Neural crest cell (in vitro differentiated cells): Measurements from ENCODE around the gene ANKS4B. TPM values are rescaled to one million over a fixed set of nuclear protein-coding genes. Genes with fewer than 3 reads are reported as not detected.

Source experiments
- DNase-seq: peaks from one replicate; pipeline ENCODE4 v3.0.0; 2021; ENCODE audit warnings: low read depth, mixed read lengths, low spot score
- H3K27ac Mint-ChIP-seq: one replicate; pipeline ENCODE4 v1.8.0; 2021; ENCODE audit warnings: mild to moderate bottlenecking, mixed read lengths; ENCODE audit not compliant: unreplicated experiment
- H3K27me3 Mint-ChIP-seq: 2 replicates; pipeline ENCODE4 v1.8.0; 2021; ENCODE audit warnings: low read depth, mild to moderate bottlenecking, mixed read lengths
- H3K36me3 Mint-ChIP-seq: 2 replicates; pipeline ENCODE4 v1.8.0; 2021; ENCODE audit warnings: low read depth, mild to moderate bottlenecking, mixed read lengths
- H3K4me1 Mint-ChIP-seq: 2 replicates; pipeline ENCODE4 v1.8.0; 2021; ENCODE audit warnings: mixed read lengths
- H3K4me3 Mint-ChIP-seq: one replicate; pipeline ENCODE4 v1.8.0; 2021; ENCODE audit warnings: mild to moderate bottlenecking, mixed read lengths
- H3K9me3 Mint-ChIP-seq: 2 replicates; pipeline ENCODE4 v1.8.0; 2021; ENCODE audit warnings: mixed read lengths
- total RNA-seq: library from RNA; stranded (reverse); gene quantifications from 2 replicates; pipeline ENCODE4 v1.2.1, GENCODE V29; 2021
- TF ChIP-seq, protein P1 (sequence below): fragments of 200-600 bp; sonication (generic); conservative IDR thresholded peaks from 2 replicates; pipeline ENCODE4 v1.5.0; 2021; ENCODE audit warnings: antibody characterized with exemption, mild to moderate bottlenecking

The ANKS4B gene
- total RNA-seq, 1 donor from 2014 or later, result not detected

DNA sequence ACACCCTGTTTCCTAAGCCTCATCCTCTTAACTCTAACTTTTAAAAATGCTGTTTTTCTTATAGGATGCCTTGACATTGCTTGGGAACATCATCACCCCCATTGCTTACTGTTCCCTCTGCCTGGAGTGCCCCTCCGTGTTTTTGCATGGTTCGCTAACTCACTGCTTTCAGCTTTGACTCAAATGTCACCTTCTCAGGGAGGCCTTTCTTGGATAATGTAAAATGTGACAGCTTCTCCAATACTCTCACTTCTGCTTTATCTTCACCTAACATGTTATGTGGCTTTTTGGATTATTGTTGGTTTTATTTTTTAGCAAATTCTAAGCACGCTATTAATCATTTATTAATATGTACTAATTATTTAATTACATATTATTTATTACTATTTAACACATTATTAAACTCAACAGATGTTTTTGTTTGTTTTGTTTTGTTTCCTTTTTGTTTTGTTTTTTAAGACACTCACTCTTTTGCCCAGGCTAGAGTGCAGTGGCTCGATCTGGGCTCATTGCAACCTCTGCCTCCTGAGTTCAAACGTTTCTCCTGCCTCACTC is 40.8 kb downstream of the ANKS4B start:
- H3K36me3 Mint-ChIP-seq, result no peaks in the 10 kb centered on the region

DNA sequence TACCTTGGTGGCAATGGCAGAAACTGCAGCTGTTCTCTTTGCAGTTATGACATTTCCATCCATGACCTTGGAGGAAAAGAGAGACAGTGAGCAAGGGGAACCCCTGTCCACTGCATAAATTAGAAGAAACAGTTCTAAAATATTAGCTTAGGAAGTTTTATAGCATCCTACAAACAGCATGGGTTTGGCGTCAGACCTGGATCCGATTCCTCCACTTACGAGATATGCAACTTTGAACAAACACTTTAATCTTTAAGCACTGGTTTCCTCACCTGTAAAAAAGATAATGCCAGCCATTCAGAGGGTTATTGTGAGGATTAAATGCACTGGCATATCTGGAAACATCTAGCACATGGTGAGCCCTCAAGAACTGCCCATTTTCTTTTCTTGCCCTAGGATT is 42.0 kb downstream of the ANKS4B start:
- Mint-ChIP-seq H3K27me3 (peaks cover 65% of the 10 kb centered on the region), H3K36me3 (no peaks in the 10 kb centered on the region), H3K9me3 (peaks cover 2% of the 10 kb centered on the region), H3K4me1 (peaks cover 29% of the 10 kb centered on the region), H3K27ac (no peak overlapping the region), H3K4me3 (no peak overlapping the region)
- no peak for DNase-seq
- TF ChIP-seq, protein P1, sequence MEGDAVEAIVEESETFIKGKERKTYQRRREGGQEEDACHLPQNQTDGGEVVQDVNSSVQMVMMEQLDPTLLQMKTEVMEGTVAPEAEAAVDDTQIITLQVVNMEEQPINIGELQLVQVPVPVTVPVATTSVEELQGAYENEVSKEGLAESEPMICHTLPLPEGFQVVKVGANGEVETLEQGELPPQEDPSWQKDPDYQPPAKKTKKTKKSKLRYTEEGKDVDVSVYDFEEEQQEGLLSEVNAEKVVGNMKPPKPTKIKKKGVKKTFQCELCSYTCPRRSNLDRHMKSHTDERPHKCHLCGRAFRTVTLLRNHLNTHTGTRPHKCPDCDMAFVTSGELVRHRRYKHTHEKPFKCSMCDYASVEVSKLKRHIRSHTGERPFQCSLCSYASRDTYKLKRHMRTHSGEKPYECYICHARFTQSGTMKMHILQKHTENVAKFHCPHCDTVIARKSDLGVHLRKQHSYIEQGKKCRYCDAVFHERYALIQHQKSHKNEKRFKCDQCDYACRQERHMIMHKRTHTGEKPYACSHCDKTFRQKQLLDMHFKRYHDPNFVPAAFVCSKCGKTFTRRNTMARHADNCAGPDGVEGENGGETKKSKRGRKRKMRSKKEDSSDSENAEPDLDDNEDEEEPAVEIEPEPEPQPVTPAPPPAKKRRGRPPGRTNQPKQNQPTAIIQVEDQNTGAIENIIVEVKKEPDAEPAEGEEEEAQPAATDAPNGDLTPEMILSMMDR, result no peak

More for the DNA sequence above, 40.8 kb downstream of the ANKS4B start:
- Mint-ChIP-seq H3K4me1 (peaks cover 29% of the 10 kb centered on the region), H3K27ac (no peak overlapping the region), H3K4me3 (no peak overlapping the region), H3K27me3 (peaks cover 54% of the 10 kb centered on the region), H3K9me3 (peaks cover 2% of the 10 kb centered on the region)
- DNase-seq, result no peak
- TF ChIP-seq, protein P1, result no peak

DNA sequence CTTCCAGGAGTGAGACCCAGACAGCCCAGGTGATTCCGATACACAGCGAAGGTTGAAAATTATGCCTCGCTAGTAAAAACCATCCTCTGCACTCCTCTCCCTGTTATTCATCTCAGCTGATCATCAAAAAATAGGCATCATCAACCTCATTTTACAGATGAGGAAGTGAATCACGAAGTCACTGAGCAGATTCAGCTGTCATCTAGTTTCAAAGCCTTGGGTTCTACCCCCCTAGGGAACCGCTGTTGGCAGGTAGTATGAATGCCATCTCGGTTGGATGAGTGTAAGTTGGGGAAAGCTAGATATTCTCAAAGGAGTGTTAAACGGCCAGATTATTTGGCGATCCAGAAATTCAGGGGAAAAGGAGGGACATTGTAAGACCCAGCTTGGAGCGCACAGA is 42.6 kb downstream of the ANKS4B start:
- Mint-ChIP-seq H3K27ac (no peak overlapping the region), H3K4me3 (no peak overlapping the region), H3K4me1 (peaks cover 29% of the 10 kb centered on the region), H3K36me3 (no peaks in the 10 kb centered on the region), H3K27me3 (peaks cover 66% of the 10 kb centered on the region), H3K9me3 (peaks cover 2% of the 10 kb centered on the region)
- TF ChIP-seq, protein P1, result no peak
- no peak for DNase-seq

DNA sequence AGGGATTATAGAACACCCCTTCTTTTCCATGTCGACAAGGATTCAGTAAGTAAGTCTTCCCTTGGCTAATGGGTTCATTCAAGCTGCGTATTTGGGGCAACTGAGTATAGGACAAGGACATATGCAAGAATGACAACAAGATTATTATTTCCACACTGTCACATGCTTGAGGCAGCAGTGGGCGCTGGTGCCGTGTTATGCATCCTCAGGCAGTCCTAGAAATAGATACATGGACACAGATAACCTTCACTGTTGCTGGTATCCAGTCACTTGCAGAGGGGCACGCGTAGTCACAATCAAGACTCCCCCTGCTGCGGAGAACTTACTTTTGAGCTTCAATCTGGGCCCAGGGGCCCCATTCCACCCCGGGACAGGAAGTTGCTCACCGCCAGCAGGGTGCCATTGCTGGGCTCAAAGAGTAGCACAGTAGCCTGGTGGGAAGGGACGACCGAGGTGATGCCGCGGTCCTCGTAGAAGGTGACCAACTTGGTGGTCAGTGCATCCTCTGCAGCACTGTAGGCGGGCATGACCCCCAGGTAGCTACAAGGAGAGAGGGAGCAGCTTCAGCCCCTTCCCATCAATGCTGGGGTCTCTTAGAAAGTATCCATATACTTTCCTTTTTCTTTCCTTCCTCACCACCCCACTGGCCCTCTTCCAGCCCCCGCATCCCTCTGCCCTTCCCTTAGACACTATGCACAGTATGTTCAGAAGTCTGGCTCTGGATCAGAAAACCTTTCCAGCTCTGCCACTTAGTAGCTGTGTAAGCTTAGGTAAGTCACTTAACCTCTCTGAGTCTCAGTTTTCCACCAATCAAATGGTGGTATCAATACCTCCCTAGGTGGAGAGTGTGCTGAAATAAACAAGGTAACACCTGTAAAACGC is 43.8 kb downstream of the ANKS4B start:
- Mint-ChIP-seq H3K27ac (no peak overlapping the region), H3K36me3 (no peaks in the 10 kb centered on the region), H3K27me3 (peaks cover 77% of the 10 kb centered on the region), H3K9me3 (peaks cover 2% of the 10 kb centered on the region), H3K4me3 (peak overlapping the region; percentile 45), H3K4me1 (peaks cover 26% of the 10 kb centered on the region)
- TF ChIP-seq, protein P1, result no peak
- no peak for DNase-seq

DNA sequence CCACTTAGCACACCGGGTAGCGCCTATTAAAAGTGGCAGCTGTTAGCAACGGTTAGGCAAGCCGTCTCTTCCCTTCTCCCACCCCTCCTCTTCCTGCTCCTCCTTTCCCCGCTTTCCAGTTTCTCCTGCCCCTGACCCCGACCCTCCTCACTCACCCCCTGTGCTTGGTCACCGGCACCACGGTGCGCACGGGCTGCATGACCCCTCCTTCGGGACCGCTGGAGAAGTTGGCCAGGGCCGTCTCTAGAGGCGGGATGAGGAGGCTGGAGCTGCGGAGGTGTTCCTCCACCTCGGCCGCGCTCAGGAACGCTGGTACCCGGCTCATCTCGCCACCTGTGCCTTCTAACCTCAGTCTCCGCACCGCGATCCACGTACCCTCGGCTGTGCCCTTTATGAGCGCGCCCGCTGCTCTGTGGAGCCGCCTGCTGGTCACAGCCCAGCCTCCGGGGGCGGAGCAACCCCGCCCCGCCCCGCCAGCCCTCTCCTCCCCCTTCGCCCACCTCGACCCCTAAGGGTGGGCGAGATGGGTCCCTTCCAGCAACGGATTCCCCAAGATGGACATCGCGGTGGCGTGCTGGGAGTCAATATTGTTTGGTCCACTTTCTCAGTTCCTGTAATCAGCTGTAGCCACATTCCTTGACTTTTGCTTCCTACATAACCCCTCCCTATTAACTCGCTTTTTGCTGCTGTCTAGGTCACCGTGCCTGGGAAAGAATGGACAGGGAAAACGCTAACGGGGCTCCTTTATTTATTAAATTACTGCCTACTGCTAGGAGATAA is 44.6 kb downstream of the ANKS4B start, which contains the start of gene CRYM:
TSS of gene CRYM (minus strand) at position 364 of the 780 bp plus-strand sequence. CDS start at position 325, 39 bp downstream.
- TF ChIP-seq, protein P1, result peak; percentile 92
- DNase-seq, result peak; percentile 65
- no peaks in the 10 kb centered on the region for H3K9me3 Mint-ChIP-seq
- no peak within 1 kb of the TSS for H3K27ac Mint-ChIP-seq
- peak within 1 kb of the TSS; percentile 52 for H3K4me3 Mint-ChIP-seq
- H3K36me3 Mint-ChIP-seq, result no peaks in the 10 kb centered on the region
- peaks cover 78% of the 10 kb centered on the region for H3K27me3 Mint-ChIP-seq
- peaks cover 20% of the 10 kb centered on the region for H3K4me1 Mint-ChIP-seq
